Measurements from ENCODE around the gene NKAIN2. TPM values are rescaled to one million over a fixed set of nuclear protein-coding genes. Genes with fewer than 3 reads are reported as not detected.

Gene NKAIN2
- total and polyA plus RNA-seq, 4 donors: 16.3 to 67.0 (median 49.9) TPM

GRCh38 chr6:124825564-124825963, 1021.9 kb downstream of the NKAIN2 start:
- no CpG with 5 or more reads among the region's 2 CpGs for WGBS (ENCODE audit: insufficient coverage)
- no peaks in the 10 kb centered on the region for H3K4me1 ChIP-seq (ENCODE audit: control insufficient read depth, insufficient read depth, low read length)
- no peaks in the 10 kb centered on the region for H3K36me3 ChIP-seq (ENCODE audit: control insufficient read depth, insufficient read depth, low read length)
- H3K9me3 ChIP-seq (ENCODE audit: control insufficient read depth, insufficient read depth, low read length): no peaks in the 10 kb centered on the region
- H3K4me3 ChIP-seq (ENCODE audit: low read depth, low read length): no peak overlapping the region
- H3K27me3 ChIP-seq (ENCODE audit: control insufficient read depth, insufficient read depth, low read length): no peaks in the 10 kb centered on the region
- DNase-seq (ENCODE audit: low read depth in 4 of 6, low spot score in 6 of 6): no peak
- H3K27ac ChIP-seq (ENCODE audit: low read depth, low read length): no peak overlapping the region

DNA sequence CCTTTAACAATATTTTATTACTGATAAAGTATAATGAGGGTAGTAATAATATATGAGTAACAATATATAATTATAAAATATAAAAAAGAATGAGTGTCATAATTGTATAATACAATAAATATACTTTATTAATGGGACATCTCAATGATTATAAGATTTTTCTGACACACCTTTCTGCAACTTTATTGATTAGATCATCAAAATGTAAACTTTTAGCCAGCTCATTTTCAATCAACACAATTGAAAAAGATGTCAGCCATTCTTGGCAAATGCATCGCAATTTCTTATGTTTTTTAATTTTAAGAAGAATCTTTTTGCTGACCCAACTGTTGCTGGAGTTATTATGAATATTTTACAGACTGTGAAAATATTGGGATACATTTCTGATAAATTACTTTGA, 1026.2 kb downstream of the NKAIN2 start:
- no peaks in the 10 kb centered on the region for H3K9me3 ChIP-seq (ENCODE audit: control insufficient read depth, insufficient read depth, low read length)
- H3K27me3 ChIP-seq (ENCODE audit: control insufficient read depth, insufficient read depth, low read length): no peaks in the 10 kb centered on the region
- no peak overlapping the region for H3K27ac ChIP-seq (ENCODE audit: low read depth, low read length)
- no peak overlapping the region for H3K4me3 ChIP-seq (ENCODE audit: low read depth, low read length)
- no CpG with 5 or more reads among the region's 1 CpG for WGBS (ENCODE audit: insufficient coverage)
- DNase-seq (ENCODE audit: low read depth in 4 of 6, low spot score in 6 of 6): no peak
- H3K36me3 ChIP-seq (ENCODE audit: control insufficient read depth, insufficient read depth, low read length): no peaks in the 10 kb centered on the region
- no peaks in the 10 kb centered on the region for H3K4me1 ChIP-seq (ENCODE audit: control insufficient read depth, insufficient read depth, low read length)

GRCh38 chr6:124830506-124830905, 1026.8 kb downstream of the NKAIN2 start:
- Histone ChIP-seq H3K4me1 (ENCODE audit: control insufficient read depth, insufficient read depth, low read length) (no peaks in the 10 kb centered on the region), H3K36me3 (ENCODE audit: control insufficient read depth, insufficient read depth, low read length) (no peaks in the 10 kb centered on the region), H3K9me3 (ENCODE audit: control insufficient read depth, insufficient read depth, low read length) (no peaks in the 10 kb centered on the region), H3K4me3 (ENCODE audit: low read depth, low read length) (no peak overlapping the region), H3K27me3 (ENCODE audit: control insufficient read depth, insufficient read depth, low read length) (no peaks in the 10 kb centered on the region), H3K27ac (ENCODE audit: low read depth, low read length) (no peak overlapping the region)
- no peak for DNase-seq (ENCODE audit: low read depth in 4 of 6, low spot score in 6 of 6)

GRCh38 chr6:124854338-124854922, 1050.8 kb downstream of the NKAIN2 start:
- Histone ChIP-seq H3K4me1 (ENCODE audit: control insufficient read depth, insufficient read depth, low read length) (no peaks in the 10 kb centered on the region), H3K27me3 (ENCODE audit: control insufficient read depth, insufficient read depth, low read length) (no peaks in the 10 kb centered on the region), H3K9me3 (ENCODE audit: control insufficient read depth, insufficient read depth, low read length) (no peaks in the 10 kb centered on the region), H3K36me3 (ENCODE audit: control insufficient read depth, insufficient read depth, low read length) (no peaks in the 10 kb centered on the region), H3K4me3 (ENCODE audit: low read depth, low read length) (no peak overlapping the region), H3K27ac (ENCODE audit: low read depth, low read length) (no peak overlapping the region)
- WGBS (ENCODE audit: insufficient coverage): no CpG with 5 or more reads among the region's 1 CpG
- peak in 1 of 6 donors; percentile 59 for DNase-seq (ENCODE audit: low read depth in 4 of 6, low spot score in 6 of 6)

GRCh38 chr6:124857746-124858145, 1054.1 kb downstream of the NKAIN2 start:
- H3K4me3 ChIP-seq (ENCODE audit: low read depth, low read length): no peak overlapping the region
- WGBS (ENCODE audit: insufficient coverage): no CpG with 5 or more reads among the region's 3 CpGs
- H3K9me3 ChIP-seq (ENCODE audit: control insufficient read depth, insufficient read depth, low read length): no peaks in the 10 kb centered on the region

DNA sequence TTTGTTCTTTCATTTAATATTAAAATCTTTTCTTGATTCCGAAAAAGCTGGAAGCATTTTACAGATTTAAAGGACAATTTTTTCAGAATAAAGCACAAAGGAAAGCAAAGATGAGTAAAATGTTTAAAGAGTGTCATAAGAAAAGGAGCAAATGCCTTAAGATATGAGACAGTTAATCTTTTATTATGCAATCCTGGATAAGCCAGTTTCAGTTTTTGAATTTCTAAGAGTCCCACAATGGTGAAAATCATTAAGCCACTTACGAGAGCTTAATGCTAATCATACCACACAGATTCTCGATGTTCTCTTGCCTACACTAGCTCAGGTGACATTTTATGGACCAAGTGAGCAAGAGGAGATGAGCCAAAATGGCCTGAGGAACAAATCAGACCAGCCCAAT, 1054.9 kb downstream of the NKAIN2 start:
- DNase-seq (ENCODE audit: low read depth in 4 of 6, low spot score in 6 of 6): no peak
- no peaks in the 10 kb centered on the region for H3K27me3 ChIP-seq (ENCODE audit: control insufficient read depth, insufficient read depth, low read length)
- WGBS (ENCODE audit: insufficient coverage): 86% methylated on average over 1 of the region's 3 CpGs
- H3K27ac ChIP-seq (ENCODE audit: low read depth, low read length): no peak overlapping the region
- H3K9me3 ChIP-seq (ENCODE audit: control insufficient read depth, insufficient read depth, low read length): no peaks in the 10 kb centered on the region
- H3K4me1 ChIP-seq (ENCODE audit: control insufficient read depth, insufficient read depth, low read length): no peaks in the 10 kb centered on the region
- no peaks in the 10 kb centered on the region for H3K36me3 ChIP-seq (ENCODE audit: control insufficient read depth, insufficient read depth, low read length)
- H3K4me3 ChIP-seq (ENCODE audit: low read depth, low read length): no peak overlapping the region

More at GRCh38 chr6:124857746-124858145, 1054.1 kb downstream of the NKAIN2 start:
- Histone ChIP-seq H3K27ac (ENCODE audit: low read depth, low read length) (no peak overlapping the region), H3K27me3 (ENCODE audit: control insufficient read depth, insufficient read depth, low read length) (no peaks in the 10 kb centered on the region), H3K36me3 (ENCODE audit: control insufficient read depth, insufficient read depth, low read length) (no peaks in the 10 kb centered on the region), H3K4me1 (ENCODE audit: control insufficient read depth, insufficient read depth, low read length) (no peaks in the 10 kb centered on the region)
- no peak for DNase-seq (ENCODE audit: low read depth in 4 of 6, low spot score in 6 of 6)

- Histone ChIP-seq H3K4me1 (ENCODE audit: control insufficient read depth, insufficient read depth, low read length) (no peaks in the 10 kb centered on the region), H3K36me3 (ENCODE audit: control insufficient read depth, insufficient read depth, low read length) (no peaks in the 10 kb centered on the region), H3K27ac (ENCODE audit: low read depth, low read length) (no peak overlapping the region), H3K9me3 (ENCODE audit: control insufficient read depth, insufficient read depth, low read length) (no peaks in the 10 kb centered on the region), H3K4me3 (ENCODE audit: low read depth, low read length) (no peak overlapping the region), H3K27me3 (ENCODE audit: control insufficient read depth, insufficient read depth, low read length) (no peaks in the 10 kb centered on the region)
- no CpG with 5 or more reads among the region's 1 CpG for WGBS (ENCODE audit: insufficient coverage)
- DNase-seq (ENCODE audit: low read depth in 4 of 6, low spot score in 6 of 6): no peak
Measured at GRCh38 chr6:124859366-124859765, 1055.7 kb downstream of the NKAIN2 start.

GRCh38 chr6:124866040-124866439, 1062.4 kb downstream of the NKAIN2 start:
- Histone ChIP-seq H3K27me3 (ENCODE audit: control insufficient read depth, insufficient read depth, low read length) (no peaks in the 10 kb centered on the region), H3K27ac (ENCODE audit: low read depth, low read length) (no peak overlapping the region), H3K4me1 (ENCODE audit: control insufficient read depth, insufficient read depth, low read length) (no peaks in the 10 kb centered on the region), H3K4me3 (ENCODE audit: low read depth, low read length) (no peak overlapping the region), H3K36me3 (ENCODE audit: control insufficient read depth, insufficient read depth, low read length) (no peaks in the 10 kb centered on the region), H3K9me3 (ENCODE audit: control insufficient read depth, insufficient read depth, low read length) (no peaks in the 10 kb centered on the region)
- 83% methylated on average over 1 of the region's 1 CpG for WGBS (ENCODE audit: insufficient coverage)
- no peak for DNase-seq (ENCODE audit: low read depth in 4 of 6, low spot score in 6 of 6)

GRCh38 chr6:124867121-124867520, 1063.5 kb downstream of the NKAIN2 start:
- no peak overlapping the region for H3K4me3 ChIP-seq (ENCODE audit: low read depth, low read length)
- H3K27ac ChIP-seq (ENCODE audit: low read depth, low read length): no peak overlapping the region
- DNase-seq (ENCODE audit: low read depth in 4 of 6, low spot score in 6 of 6): peak in 1 of 6 donors; percentile 27
- WGBS (ENCODE audit: insufficient coverage): no CpG with 5 or more reads among the region's 1 CpG
- H3K9me3 ChIP-seq (ENCODE audit: control insufficient read depth, insufficient read depth, low read length): no peaks in the 10 kb centered on the region
- no peaks in the 10 kb centered on the region for H3K36me3 ChIP-seq (ENCODE audit: control insufficient read depth, insufficient read depth, low read length)
- H3K4me1 ChIP-seq (ENCODE audit: control insufficient read depth, insufficient read depth, low read length): no peaks in the 10 kb centered on the region
- H3K27me3 ChIP-seq (ENCODE audit: control insufficient read depth, insufficient read depth, low read length): no peaks in the 10 kb centered on the region

- H3K36me3 ChIP-seq (ENCODE audit: control insufficient read depth, insufficient read depth, low read length): no peaks in the 10 kb centered on the region
- 80% methylated on average over 1 of the region's 1 CpG for WGBS (ENCODE audit: insufficient coverage)
- DNase-seq (ENCODE audit: low read depth in 4 of 6, low spot score in 6 of 6): no peak
- no peak overlapping the region for H3K27ac ChIP-seq (ENCODE audit: low read depth, low read length)
- H3K27me3 ChIP-seq (ENCODE audit: control insufficient read depth, insufficient read depth, low read length): no peaks in the 10 kb centered on the region
- H3K4me3 ChIP-seq (ENCODE audit: low read depth, low read length): no peak overlapping the region
- H3K9me3 ChIP-seq (ENCODE audit: control insufficient read depth, insufficient read depth, low read length): no peaks in the 10 kb centered on the region
- no peaks in the 10 kb centered on the region for H3K4me1 ChIP-seq (ENCODE audit: control insufficient read depth, insufficient read depth, low read length)
Measured at GRCh38 chr6:124868481-124868880, 1064.8 kb downstream of the NKAIN2 start.

All from spinal cord (tissue), 10 donors.